GM12878 (cell line): Measurements from ENCODE around the gene SLC9A7. TPM values are rescaled to one million over a fixed set of nuclear protein-coding genes. Genes with fewer than 3 reads are reported as not detected.

Experiments
- ATF7 ChIP-seq: fragments of 450-650 bp; IDR thresholded peaks from 2 replicates; pipeline ENCODE4 v1.6.1; 2016; ENCODE audit warnings: low read depth, mild to moderate bottlenecking
- BACH1 ChIP-seq: fragments of 450-650 bp; IDR thresholded peaks from 2 replicates; pipeline ENCODE4 v1.6.1; 2017; ENCODE audit warnings: mild to moderate bottlenecking, borderline replicate concordance
- BRCA1 ChIP-seq: IDR thresholded peaks from 2 replicates; pipeline ENCODE4 v1.6.1; 2011; ENCODE audit warnings: low read depth, low read length, improper control_type of control experiment
- ELK1 ChIP-seq: IDR thresholded peaks from 2 replicates; pipeline ENCODE4 v1.6.1; 2012; ENCODE audit warnings: low read depth, low read length, improper control_type of control experiment
- PML ChIP-seq: IDR thresholded peaks from 2 replicates; pipeline ENCODE4 v1.6.1; 2012; ENCODE audit warnings: low read length, inconsistent platforms
- SP1 ChIP-seq: IDR thresholded peaks from one replicate; pipeline ENCODE4 v1.6.1; 2011; ENCODE audit warnings: low read depth, low read length
- SREBF2 ChIP-seq: IDR thresholded peaks from 2 replicates; pipeline ENCODE4 v1.6.1; 2012; ENCODE audit warnings: mild to moderate bottlenecking, low read length
- polyA plus RNA-seq, 11 experiments: library from polyadenylated mRNA; depleted of rRNA in 4 of 11; unstranded in 6 of 11; stranded (reverse) in 5 of 11; fragments of >200 nt; fragmentation: Nextera tagmentation in 4 of 11; fragmentation: Illumina TruSeq in 1 of 11; extraction: Ambion mirVana in 4 of 11; extraction: Trizol in 1 of 11; gene quantifications; 1 replicate in 1 of 11; 2 replicates in 10 of 11; pipeline versions ENCODE4 v1.2.1 to v1.2.3, GENCODE V29; 2011 to 2016; ENCODE audit warnings: inconsistent platforms in 2 of 11, missing spikeins in 2 of 11, low read depth in 1 of 11
- total RNA-seq, 4 experiments: library from RNA; depleted of rRNA in 3 of 4; stranded (reverse); fragments of >200 nt in 3 of 4; fragmentation: Illumina TruSeq in 1 of 4; extraction: Trizol in 1 of 4; gene quantifications; 2 replicates each; pipeline versions ENCODE4 v1.2.1 to v1.2.3, GENCODE V29; 2013 to 2021
- TF ChIP-seq, protein P1 (sequence below): fragments of 450-650 bp; IDR thresholded peaks from 2 replicates; pipeline ENCODE4 v1.6.1; 2017; ENCODE audit warnings: mild to moderate bottlenecking, moderate library complexity
- TF ChIP-seq, protein P2 (sequence below): fragments of 150-350 bp; IDR thresholded peaks from 2 replicates; pipeline ENCODE4 v1.6.1; 2016; ENCODE audit warnings: low read depth, low read length

SLC9A7 gene
- total and polyA plus RNA-seq, 10 of the 15 experiments (the other 5 are each of a cell fraction or from before 2014, with no cell fraction given), result 5.0 to 62.8 (median 30.5) TPM

DNA sequence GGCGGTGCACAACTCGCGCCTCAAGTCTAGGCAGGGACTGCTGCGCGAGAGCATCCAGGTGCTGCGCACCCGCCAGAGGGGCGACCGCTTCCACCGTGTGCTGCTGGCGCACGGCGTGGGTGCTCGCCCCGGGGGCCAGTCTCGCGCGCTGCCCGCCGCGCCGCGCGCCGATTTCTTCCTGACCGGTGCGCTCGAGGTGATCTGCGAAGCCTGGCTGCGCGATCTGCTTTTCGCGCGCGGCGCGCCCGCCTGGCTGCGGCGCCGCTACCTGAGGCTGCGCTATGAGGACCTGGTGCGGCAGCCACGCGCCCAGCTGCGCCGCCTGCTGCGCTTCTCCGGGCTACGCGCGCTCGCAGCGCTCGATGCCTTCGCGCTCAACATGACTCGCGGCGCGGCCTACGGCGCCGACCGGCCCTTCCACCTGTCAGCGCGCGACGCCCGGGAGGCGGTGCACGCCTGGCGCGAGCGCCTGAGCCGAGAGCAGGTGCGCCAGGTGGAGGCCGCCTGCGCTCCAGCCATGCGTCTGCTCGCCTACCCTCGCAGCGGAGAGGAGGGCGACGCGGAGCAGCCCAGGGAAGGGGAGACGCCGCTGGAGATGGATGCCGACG, 184.0 kb downstream of the SLC9A7 start (continued):
- TF ChIP-seq, protein P1, sequence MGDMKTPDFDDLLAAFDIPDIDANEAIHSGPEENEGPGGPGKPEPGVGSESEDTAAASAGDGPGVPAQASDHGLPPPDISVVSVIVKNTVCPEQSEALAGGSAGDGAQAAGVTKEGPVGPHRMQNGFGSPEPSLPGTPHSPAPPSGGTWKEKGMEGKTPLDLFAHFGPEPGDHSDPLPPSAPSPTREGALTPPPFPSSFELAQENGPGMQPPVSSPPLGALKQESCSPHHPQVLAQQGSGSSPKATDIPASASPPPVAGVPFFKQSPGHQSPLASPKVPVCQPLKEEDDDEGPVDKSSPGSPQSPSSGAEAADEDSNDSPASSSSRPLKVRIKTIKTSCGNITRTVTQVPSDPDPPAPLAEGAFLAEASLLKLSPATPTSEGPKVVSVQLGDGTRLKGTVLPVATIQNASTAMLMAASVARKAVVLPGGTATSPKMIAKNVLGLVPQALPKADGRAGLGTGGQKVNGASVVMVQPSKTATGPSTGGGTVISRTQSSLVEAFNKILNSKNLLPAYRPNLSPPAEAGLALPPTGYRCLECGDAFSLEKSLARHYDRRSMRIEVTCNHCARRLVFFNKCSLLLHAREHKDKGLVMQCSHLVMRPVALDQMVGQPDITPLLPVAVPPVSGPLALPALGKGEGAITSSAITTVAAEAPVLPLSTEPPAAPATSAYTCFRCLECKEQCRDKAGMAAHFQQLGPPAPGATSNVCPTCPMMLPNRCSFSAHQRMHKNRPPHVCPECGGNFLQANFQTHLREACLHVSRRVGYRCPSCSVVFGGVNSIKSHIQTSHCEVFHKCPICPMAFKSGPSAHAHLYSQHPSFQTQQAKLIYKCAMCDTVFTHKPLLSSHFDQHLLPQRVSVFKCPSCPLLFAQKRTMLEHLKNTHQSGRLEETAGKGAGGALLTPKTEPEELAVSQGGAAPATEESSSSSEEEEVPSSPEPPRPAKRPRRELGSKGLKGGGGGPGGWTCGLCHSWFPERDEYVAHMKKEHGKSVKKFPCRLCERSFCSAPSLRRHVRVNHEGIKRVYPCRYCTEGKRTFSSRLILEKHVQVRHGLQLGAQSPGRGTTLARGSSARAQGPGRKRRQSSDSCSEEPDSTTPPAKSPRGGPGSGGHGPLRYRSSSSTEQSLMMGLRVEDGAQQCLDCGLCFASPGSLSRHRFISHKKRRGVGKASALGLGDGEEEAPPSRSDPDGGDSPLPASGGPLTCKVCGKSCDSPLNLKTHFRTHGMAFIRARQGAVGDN, result peak; percentile 78
- TF ChIP-seq PML (no peak), BACH1 (no peak), ATF7 (no peak), BRCA1 (no peak), SP1 (no peak), ELK1 (no peak), SREBF2 (no peak)
- TF ChIP-seq, protein P2, sequence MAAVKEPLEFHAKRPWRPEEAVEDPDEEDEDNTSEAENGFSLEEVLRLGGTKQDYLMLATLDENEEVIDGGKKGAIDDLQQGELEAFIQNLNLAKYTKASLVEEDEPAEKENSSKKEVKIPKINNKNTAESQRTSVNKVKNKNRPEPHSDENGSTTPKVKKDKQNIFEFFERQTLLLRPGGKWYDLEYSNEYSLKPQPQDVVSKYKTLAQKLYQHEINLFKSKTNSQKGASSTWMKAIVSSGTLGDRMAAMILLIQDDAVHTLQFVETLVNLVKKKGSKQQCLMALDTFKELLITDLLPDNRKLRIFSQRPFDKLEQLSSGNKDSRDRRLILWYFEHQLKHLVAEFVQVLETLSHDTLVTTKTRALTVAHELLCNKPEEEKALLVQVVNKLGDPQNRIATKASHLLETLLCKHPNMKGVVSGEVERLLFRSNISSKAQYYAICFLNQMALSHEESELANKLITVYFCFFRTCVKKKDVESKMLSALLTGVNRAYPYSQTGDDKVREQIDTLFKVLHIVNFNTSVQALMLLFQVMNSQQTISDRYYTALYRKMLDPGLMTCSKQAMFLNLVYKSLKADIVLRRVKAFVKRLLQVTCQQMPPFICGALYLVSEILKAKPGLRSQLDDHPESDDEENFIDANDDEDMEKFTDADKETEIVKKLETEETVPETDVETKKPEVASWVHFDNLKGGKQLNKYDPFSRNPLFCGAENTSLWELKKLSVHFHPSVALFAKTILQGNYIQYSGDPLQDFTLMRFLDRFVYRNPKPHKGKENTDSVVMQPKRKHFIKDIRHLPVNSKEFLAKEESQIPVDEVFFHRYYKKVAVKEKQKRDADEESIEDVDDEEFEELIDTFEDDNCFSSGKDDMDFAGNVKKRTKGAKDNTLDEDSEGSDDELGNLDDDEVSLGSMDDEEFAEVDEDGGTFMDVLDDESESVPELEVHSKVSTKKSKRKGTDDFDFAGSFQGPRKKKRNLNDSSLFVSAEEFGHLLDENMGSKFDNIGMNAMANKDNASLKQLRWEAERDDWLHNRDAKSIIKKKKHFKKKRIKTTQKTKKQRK, result no peak
